Liver (tissue), 9 donors: ENCODE measurements around the gene TXNDC11. TPM values are rescaled to one million over a fixed set of nuclear protein-coding genes. Genes with fewer than 3 reads are reported as not detected.

Experiments
- DNase-seq: peaks from one replicate; pipeline ENCODE4 v3.0.0-alpha.2; 2017; ENCODE audit warnings: low spot score
- H3K27ac ChIP-seq, 2 donors: one replicate each; pipeline ENCODE4 v1.7.0; 2013; ENCODE audit warnings: inconsistent platforms in 2 of 2, low read length in 2 of 2, control low read depth in 1 of 2, low read depth in 1 of 2, mild to moderate bottlenecking in 1 of 2
- H3K27me3 ChIP-seq, 4 donors: one replicate each; pipeline versions ENCODE4 v1.6.1 to v1.7.0; 2013; ENCODE audit warnings: low read length in 3 of 4, inconsistent platforms in 1 of 4, mild to moderate bottlenecking in 1 of 4, moderate library complexity in 1 of 4; ENCODE audit not compliant: control insufficient read depth in 4 of 4, insufficient read depth in 4 of 4
- H3K36me3 ChIP-seq, 4 donors: one replicate each; pipeline versions ENCODE4 v1.6.1 to v1.7.0; 2013; ENCODE audit warnings: low read length in 3 of 4, mild to moderate bottlenecking in 3 of 4, low read depth in 1 of 4, moderate library complexity in 1 of 4; ENCODE audit not compliant: control insufficient read depth in 4 of 4, insufficient read depth in 3 of 4
- H3K4me1 ChIP-seq, 4 donors: one replicate each; pipeline versions ENCODE4 v1.6.1 to v1.7.0; 2013; ENCODE audit warnings: low read length in 3 of 4, mild to moderate bottlenecking in 3 of 4, moderate library complexity in 1 of 4; ENCODE audit not compliant: control insufficient read depth in 4 of 4, insufficient read depth in 4 of 4
- H3K4me3 ChIP-seq, 3 donors: one replicate each; pipeline versions ENCODE4 v1.6.1 to v1.7.0; 2013; ENCODE audit warnings: low read length in 3 of 3, control low read depth in 1 of 3, low read depth in 1 of 3, mild to moderate bottlenecking in 1 of 3
- H3K9ac ChIP-seq, 2 donors: one replicate each; pipeline ENCODE4 v1.7.0; 2013; ENCODE audit warnings: low read length in 2 of 2, mild to moderate bottlenecking in 2 of 2, moderate library complexity in 2 of 2, control low read depth in 1 of 2, low read depth in 1 of 2
- H3K9me3 ChIP-seq, 4 donors: one replicate each; pipeline versions ENCODE4 v1.6.1 to v1.7.0; 2013; ENCODE audit warnings: low read length in 3 of 4; ENCODE audit not compliant: control insufficient read depth in 4 of 4
- ATF3 ChIP-seq: IDR thresholded peaks from 2 replicates; pipeline ENCODE4 v1.6.1; 2016; ENCODE audit warnings: antibody characterized with exemption
- CTCF ChIP-seq: fragments of 150-350 bp; IDR thresholded peaks from 2 replicates; pipeline ENCODE4 v1.5.1; 2017; ENCODE audit warnings: improper control_type of control experiment, low read depth, low read length; ENCODE audit not compliant: missing input control
- EGR1 ChIP-seq, 2 donors: IDR thresholded peaks; 2 replicates each; pipeline ENCODE4 v1.6.1; 2016 to 2018; ENCODE audit warnings: antibody characterized with exemption in 2 of 2, low read depth in 2 of 2
- FOXA1 ChIP-seq: IDR thresholded peaks from 2 replicates; pipeline ENCODE4 v1.6.1; 2016; ENCODE audit warnings: antibody characterized with exemption
- GABPA ChIP-seq, 2 donors: IDR thresholded peaks in 1 of 2; conservative IDR thresholded peaks in 1 of 2; 2 replicates each; pipeline ENCODE4 v1.6.1; 2016; ENCODE audit warnings: antibody characterized with exemption in 2 of 2, mild to moderate bottlenecking in 1 of 2, moderate library complexity in 1 of 2
- HNF4A ChIP-seq, 2 donors: conservative IDR thresholded peaks; 2 replicates each; pipeline ENCODE4 v1.6.1; 2016; ENCODE audit warnings: antibody characterized with exemption in 2 of 2, mild to moderate bottlenecking in 2 of 2
- HNF4G ChIP-seq: IDR thresholded peaks from 2 replicates; pipeline ENCODE4 v1.6.1; 2016; ENCODE audit warnings: antibody characterized with exemption
- JUND ChIP-seq, 2 donors: IDR thresholded peaks; 2 replicates each; pipeline ENCODE4 v1.6.1; 2016; ENCODE audit warnings: antibody characterized with exemption in 2 of 2
- NR2F2 ChIP-seq: IDR thresholded peaks from 2 replicates; pipeline ENCODE4 v1.6.1; 2016; ENCODE audit warnings: antibody characterized with exemption
- SP1 ChIP-seq: IDR thresholded peaks from 2 replicates; pipeline ENCODE4 v1.6.1; 2018; ENCODE audit warnings: antibody characterized with exemption, mild to moderate bottlenecking
- WGBS: extraction: QIAGEN DNeasy Blood & Tissue Kit; methylation state at CpG from one replicate; pipeline ENCODE4 v1.1.7; 2013; 5-methylcytosine and 5-hydroxymethylcytosine counted together
- polyA plus RNA-seq, 2 donors: library from polyadenylated mRNA; stranded (reverse) in 1 of 2; unstranded in 1 of 2; fragments of 200-250 nt in 1 of 2; fragments of >200 nt in 1 of 2; fragmentation: Nextera tagmentation in 1 of 2; extraction: Ambion mirVana in 1 of 2; gene quantifications; one replicate each; pipeline versions ENCODE4 v1.2.1 to v1.2.3, GENCODE V29; 2013 to 2015
- total RNA-seq, 2 donors: library from RNA; depleted of rRNA; stranded (reverse); fragments of >200 nt; gene quantifications; one replicate each; pipeline ENCODE4 v1.2.3, GENCODE V29; 2014
- TF ChIP-seq, protein P1 (sequence below): IDR thresholded peaks from 2 replicates; pipeline ENCODE4 v1.6.1; 2016; ENCODE audit warnings: antibody characterized with exemption
- TF ChIP-seq, protein P2 (sequence below): IDR thresholded peaks from 2 replicates; pipeline ENCODE4 v1.6.1; 2016; ENCODE audit warnings: antibody characterized with exemption
- TF ChIP-seq, protein P3 (sequence below): IDR thresholded peaks from 2 replicates; pipeline ENCODE4 v1.6.1; 2016; ENCODE audit warnings: antibody characterized with exemption, mild to moderate bottlenecking
- donor health status: healthy.
- donor health status: healthy.
- donor health status: healthy.
- donor health status: healthy.
- donor health status: healthy.

The TXNDC11 gene
- total and polyA plus RNA-seq, 4 donors, result 26.4 to 63.5 (median 48.5) TPM

DNA sequence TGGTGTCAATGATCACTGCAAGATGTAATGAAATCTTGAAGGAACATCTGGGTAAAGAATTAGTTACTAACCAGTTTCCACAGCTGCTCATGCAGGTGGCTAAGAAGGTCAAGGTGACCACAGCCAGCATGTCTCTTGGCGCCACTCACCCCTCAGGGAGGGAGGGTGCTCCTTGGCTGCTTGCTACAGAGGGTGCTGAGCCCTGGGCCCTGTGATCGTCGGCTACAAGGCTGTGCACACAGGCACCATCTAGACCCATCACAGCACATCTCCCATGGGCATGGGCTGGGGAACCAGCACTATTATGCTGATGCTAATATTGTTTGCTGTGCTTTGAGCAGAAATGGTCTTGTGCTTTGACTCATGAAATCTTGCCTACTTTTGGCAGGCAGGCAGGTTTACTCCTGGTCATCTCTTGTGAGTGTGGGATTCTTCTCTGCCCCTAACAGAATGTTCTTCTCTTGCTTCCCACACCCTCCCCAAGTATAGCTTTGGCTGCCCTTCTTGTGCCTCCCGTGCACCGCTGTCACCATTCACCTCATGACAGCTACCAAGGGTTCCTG, 36.4 kb downstream of the TXNDC11 start (continued):
- no peak for TF ChIP-seq ATF3
- TF ChIP-seq SP1, result no peak
- TF ChIP-seq HNF4G, result no peak
- TF ChIP-seq, protein P1, sequence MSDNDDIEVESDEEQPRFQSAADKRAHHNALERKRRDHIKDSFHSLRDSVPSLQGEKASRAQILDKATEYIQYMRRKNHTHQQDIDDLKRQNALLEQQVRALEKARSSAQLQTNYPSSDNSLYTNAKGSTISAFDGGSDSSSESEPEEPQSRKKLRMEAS, result no peak
- no peak for TF ChIP-seq FOXA1
- TF ChIP-seq, protein P2, sequence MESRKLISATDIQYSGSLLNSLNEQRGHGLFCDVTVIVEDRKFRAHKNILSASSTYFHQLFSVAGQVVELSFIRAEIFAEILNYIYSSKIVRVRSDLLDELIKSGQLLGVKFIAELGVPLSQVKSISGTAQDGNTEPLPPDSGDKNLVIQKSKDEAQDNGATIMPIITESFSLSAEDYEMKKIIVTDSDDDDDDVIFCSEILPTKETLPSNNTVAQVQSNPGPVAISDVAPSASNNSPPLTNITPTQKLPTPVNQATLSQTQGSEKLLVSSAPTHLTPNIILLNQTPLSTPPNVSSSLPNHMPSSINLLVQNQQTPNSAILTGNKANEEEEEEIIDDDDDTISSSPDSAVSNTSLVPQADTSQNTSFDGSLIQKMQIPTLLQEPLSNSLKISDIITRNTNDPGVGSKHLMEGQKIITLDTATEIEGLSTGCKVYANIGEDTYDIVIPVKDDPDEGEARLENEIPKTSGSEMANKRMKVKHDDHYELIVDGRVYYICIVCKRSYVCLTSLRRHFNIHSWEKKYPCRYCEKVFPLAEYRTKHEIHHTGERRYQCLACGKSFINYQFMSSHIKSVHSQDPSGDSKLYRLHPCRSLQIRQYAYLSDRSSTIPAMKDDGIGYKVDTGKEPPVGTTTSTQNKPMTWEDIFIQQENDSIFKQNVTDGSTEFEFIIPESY, result no peak
- TF ChIP-seq HNF4A (conservative IDR thresholded peaks at IDR 0.05), result no peak

DNA sequence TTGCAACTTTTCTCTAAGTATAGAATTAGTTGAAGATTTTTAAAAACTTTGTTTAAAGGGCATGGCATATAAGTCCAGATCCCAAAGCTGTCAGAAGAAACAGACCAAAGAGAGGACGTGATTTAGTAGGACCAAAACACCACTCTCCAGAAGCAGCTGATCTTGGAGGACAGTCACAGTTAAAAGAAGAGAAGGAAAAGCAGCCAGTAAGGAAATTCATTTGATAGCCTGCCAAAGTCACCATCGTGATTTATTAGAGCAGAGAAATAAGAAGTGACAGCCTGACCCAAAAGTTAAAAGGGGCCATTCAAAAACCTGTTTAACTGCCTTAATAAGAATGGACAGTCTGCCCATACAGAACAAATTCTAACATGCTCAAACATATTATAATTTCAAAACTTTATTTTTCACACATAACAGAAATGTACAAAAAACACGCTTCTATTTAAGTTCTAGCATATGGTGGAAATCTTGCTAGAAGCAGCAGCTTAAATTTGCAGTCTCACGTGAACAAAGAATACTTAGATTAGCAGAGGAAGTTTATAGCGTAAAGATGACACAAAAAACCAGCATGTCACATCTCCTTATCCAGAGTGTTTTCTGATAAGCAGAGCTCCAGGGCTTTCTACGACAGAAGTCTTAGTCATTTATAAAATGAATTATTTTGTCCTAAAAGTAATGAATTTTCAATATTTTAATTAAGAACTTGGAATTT, 37.2 kb downstream of the TXNDC11 start:
- no peaks in the 10 kb centered on the region for H3K27me3 ChIP-seq
- WGBS, result 76% methylated on average over 6 of the region's 6 CpGs
- H3K4me1 ChIP-seq, result peaks cover 0 to 20% (median 6%) of the 10 kb centered on the region in 4 donors
- H3K27ac ChIP-seq, result no peak overlapping the region
- TF ChIP-seq, protein P2, result no peak
- no peak for TF ChIP-seq FOXA1
- no peak for TF ChIP-seq HNF4G
- TF ChIP-seq, protein P1, result no peak
- TF ChIP-seq NR2F2, result no peak
- DNase-seq, result no peak
- no peak overlapping the region for H3K9ac ChIP-seq
- peaks cover 3 to 22% (median 10%) of the 10 kb centered on the region in 4 donors for H3K36me3 ChIP-seq
- no peaks in the 10 kb centered on the region for H3K9me3 ChIP-seq
- H3K4me3 ChIP-seq, result no peak overlapping the region

- 45% methylated on average over 9 of the region's 9 CpGs for WGBS
- H3K9me3 ChIP-seq, result no peaks in the 10 kb centered on the region
- H3K27me3 ChIP-seq, result no peaks in the 10 kb centered on the region
- peak overlapping the region; percentile 44 to 67 for H3K27ac ChIP-seq
- H3K4me1 ChIP-seq, result peaks cover 0 to 34% (median 16%) of the 10 kb centered on the region in 4 donors
- no peak overlapping the region for H3K4me3 ChIP-seq
- peaks cover 16 to 43% (median 34%) of the 10 kb centered on the region in 4 donors for H3K36me3 ChIP-seq
- no peak overlapping the region for H3K9ac ChIP-seq
- no peak for DNase-seq
- TF ChIP-seq, protein P2, result no peak
- TF ChIP-seq GABPA (IDR thresholded peaks at IDR 0.05 in 1 of 2, conservative IDR thresholded peaks at IDR 0.05 in 1 of 2), result peak in 1 of 2 donors; percentile 35
- TF ChIP-seq EGR1 (IDR thresholded peaks at IDR 0.05; ENCODE audit: low read depth in 2 of 2), result no peak
- TF ChIP-seq, protein P3, sequence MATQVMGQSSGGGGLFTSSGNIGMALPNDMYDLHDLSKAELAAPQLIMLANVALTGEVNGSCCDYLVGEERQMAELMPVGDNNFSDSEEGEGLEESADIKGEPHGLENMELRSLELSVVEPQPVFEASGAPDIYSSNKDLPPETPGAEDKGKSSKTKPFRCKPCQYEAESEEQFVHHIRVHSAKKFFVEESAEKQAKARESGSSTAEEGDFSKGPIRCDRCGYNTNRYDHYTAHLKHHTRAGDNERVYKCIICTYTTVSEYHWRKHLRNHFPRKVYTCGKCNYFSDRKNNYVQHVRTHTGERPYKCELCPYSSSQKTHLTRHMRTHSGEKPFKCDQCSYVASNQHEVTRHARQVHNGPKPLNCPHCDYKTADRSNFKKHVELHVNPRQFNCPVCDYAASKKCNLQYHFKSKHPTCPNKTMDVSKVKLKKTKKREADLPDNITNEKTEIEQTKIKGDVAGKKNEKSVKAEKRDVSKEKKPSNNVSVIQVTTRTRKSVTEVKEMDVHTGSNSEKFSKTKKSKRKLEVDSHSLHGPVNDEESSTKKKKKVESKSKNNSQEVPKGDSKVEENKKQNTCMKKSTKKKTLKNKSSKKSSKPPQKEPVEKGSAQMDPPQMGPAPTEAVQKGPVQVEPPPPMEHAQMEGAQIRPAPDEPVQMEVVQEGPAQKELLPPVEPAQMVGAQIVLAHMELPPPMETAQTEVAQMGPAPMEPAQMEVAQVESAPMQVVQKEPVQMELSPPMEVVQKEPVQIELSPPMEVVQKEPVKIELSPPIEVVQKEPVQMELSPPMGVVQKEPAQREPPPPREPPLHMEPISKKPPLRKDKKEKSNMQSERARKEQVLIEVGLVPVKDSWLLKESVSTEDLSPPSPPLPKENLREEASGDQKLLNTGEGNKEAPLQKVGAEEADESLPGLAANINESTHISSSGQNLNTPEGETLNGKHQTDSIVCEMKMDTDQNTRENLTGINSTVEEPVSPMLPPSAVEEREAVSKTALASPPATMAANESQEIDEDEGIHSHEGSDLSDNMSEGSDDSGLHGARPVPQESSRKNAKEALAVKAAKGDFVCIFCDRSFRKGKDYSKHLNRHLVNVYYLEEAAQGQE, result peak; percentile 20
- peak; percentile 52 to 74 for TF ChIP-seq HNF4A (conservative IDR thresholded peaks at IDR 0.05)
- TF ChIP-seq CTCF, result no peak
- peak; percentile 51 for TF ChIP-seq FOXA1
- TF ChIP-seq JUND (IDR thresholded peaks at IDR 0.05), result peak in 1 of 2 donors; percentile 68
These were observed 42.2 kb downstream of the TXNDC11 start for GRCh38 chr16:11700264-11701029.
